ENCODE data around the gene NFATC4. TPM values are rescaled to one million over a fixed set of nuclear protein-coding genes. Genes with fewer than 3 reads are reported as not detected.

The NFATC4 gene
- total RNA-seq, 1 experiment from 2014 or later, result 60.7 TPM

DNA sequence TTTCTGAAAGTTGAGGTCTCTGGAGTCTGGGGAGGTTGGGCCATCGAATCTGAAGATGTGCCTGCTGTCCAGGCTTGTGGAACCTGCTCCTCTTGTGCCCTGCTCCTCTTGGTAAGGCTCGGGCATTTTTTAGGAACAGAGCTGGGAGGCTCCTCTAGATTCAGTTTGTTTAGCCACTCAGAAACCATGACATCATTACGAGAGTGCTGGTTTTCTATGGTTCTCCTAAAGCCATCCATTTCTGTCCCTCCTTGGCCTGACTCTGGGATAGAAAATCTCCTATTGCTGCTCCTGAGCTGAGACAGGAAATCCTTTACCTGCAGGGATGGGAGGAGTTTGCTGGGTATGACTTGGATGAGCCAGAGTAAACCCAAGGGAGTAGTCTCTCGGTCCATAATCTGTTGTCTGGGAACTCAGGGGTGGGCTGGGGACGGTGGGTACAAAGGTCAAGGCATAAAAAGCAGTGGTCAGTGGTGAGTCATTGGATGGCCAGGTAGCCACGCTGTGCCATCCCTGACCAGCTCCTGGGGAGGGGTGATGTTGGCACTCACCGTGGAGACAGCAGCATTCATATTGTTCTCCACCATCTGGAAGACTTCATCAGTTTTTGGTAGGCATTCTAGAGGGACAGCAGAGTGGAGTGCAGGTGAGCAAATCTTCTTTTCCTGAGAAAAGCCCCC is 30.7 kb upstream of the NFATC4 start:
- TF ChIP-seq ZNF219 (CRISPR knock-in tag; IDR thresholded peaks at IDR 0.05; ENCODE audit: borderline replicate concordance), result no peak
- TF ChIP-seq TCF7 (CRISPR knock-in tag; IDR thresholded peaks at IDR 0.05; ENCODE audit: low read depth), result no peak
- TF ChIP-seq, protein P1, sequence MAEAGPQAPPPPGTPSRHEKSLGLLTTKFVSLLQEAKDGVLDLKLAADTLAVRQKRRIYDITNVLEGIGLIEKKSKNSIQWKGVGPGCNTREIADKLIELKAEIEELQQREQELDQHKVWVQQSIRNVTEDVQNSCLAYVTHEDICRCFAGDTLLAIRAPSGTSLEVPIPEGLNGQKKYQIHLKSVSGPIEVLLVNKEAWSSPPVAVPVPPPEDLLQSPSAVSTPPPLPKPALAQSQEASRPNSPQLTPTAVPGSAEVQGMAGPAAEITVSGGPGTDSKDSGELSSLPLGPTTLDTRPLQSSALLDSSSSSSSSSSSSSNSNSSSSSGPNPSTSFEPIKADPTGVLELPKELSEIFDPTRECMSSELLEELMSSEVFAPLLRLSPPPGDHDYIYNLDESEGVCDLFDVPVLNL (CRISPR knock-in tag; IDR thresholded peaks at IDR 0.05; ENCODE audit: borderline replicate concordance, low read depth), result no peak
- TF ChIP-seq HMGXB4 (CRISPR knock-in tag; IDR thresholded peaks at IDR 0.05), result no peak
- TF ChIP-seq, protein P2, sequence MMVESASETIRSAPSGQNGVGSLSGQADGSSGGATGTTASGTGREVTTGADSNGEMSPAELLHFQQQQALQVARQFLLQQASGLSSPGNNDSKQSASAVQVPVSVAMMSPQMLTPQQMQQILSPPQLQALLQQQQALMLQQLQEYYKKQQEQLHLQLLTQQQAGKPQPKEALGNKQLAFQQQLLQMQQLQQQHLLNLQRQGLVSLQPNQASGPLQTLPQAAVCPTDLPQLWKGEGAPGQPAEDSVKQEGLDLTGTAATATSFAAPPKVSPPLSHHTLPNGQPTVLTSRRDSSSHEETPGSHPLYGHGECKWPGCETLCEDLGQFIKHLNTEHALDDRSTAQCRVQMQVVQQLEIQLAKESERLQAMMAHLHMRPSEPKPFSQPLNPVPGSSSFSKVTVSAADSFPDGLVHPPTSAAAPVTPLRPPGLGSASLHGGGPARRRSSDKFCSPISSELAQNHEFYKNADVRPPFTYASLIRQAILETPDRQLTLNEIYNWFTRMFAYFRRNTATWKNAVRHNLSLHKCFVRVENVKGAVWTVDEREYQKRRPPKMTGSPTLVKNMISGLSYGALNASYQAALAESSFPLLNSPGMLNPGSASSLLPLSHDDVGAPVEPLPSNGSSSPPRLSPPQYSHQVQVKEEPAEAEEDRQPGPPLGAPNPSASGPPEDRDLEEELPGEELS (CRISPR knock-in tag; IDR thresholded peaks at IDR 0.05), result no peak
- no peak for TF ChIP-seq MXD4 (CRISPR knock-in tag; IDR thresholded peaks at IDR 0.05; ENCODE audit: borderline replicate concordance)
- no peak for TF ChIP-seq OVOL2 (CRISPR knock-in tag; IDR thresholded peaks at IDR 0.05; ENCODE audit: borderline replicate concordance)
- TF ChIP-seq ELF4 (CRISPR knock-in tag; IDR thresholded peaks at IDR 0.05; ENCODE audit: low read depth), result no peak
- no peak for TF ChIP-seq ZNF416 (CRISPR knock-in tag; IDR thresholded peaks at IDR 0.05)
- H3K4me1 Mint-ChIP-seq, result peaks cover 23% of the 10 kb centered on the region
- peaks cover 100% of the 10 kb centered on the region for H3K27me3 Mint-ChIP-seq (ENCODE audit: low read depth)
- no peak for DNase-seq (ENCODE audit: low spot score)
- no peaks in the 10 kb centered on the region for H3K9me3 Mint-ChIP-seq
- H3K36me3 Mint-ChIP-seq, result no peaks in the 10 kb centered on the region
- no peak for ATAC-seq
- H3K27ac Mint-ChIP-seq, result no peak overlapping the region
- ChIA-PET CTCF (interaction anchor here (0.8 to 17.1 kb wide), 5 partner anchors 11 to 99 kb away, joined by 3 to 518 read pairs (median 4); partner anchors contain the start of genes CBLN3, CIDEB and KHNYN), POLR2A (interaction anchor here (0.6 kb wide), 1 partner anchor 23 kb away, joined by 3 read pairs; no protein-coding TSS in a partner anchor)
- no peak overlapping the region for H3K4me3 Mint-ChIP-seq

DNA sequence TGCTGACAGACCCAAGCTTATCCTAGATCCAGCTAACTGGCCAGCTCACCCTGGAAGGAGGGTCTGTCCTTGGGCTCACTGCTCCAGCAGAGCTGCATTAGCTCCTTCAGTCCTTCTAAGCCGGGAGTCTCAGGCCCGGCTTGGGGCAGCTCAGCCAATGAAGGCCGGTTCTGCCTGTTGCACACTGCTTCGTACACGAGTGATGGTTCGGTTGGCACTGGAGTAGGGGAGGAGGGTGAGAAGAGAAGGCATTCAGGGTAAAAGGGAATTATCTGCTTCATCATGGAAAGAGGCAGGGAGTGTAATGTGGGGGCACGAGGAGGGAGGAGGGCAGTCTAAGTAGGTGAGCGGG is 30.2 kb upstream of the NFATC4 start:
- TF ChIP-seq MLX (CRISPR knock-in tag; IDR thresholded peaks at IDR 0.05), result no peak
- TF ChIP-seq ZBTB21 (CRISPR knock-in tag; IDR thresholded peaks at IDR 0.05; ENCODE audit: borderline replicate concordance), result no peak
- no peak for TF ChIP-seq ZNF232 (CRISPR knock-in tag; IDR thresholded peaks at IDR 0.05)
- TF ChIP-seq HMGA2 (CRISPR knock-in tag; IDR thresholded peaks at IDR 0.05), result no peak
- TF ChIP-seq SMAD3 (CRISPR knock-in tag; IDR thresholded peaks at IDR 0.05; ENCODE audit: borderline replicate concordance), result no peak
- TF ChIP-seq ZNF317 (CRISPR knock-in tag; IDR thresholded peaks at IDR 0.05; ENCODE audit: borderline replicate concordance, low read depth), result no peak
- TF ChIP-seq ZNF138 (CRISPR knock-in tag; conservative IDR thresholded peaks at IDR 0.05), result no peak
- no peak for TF ChIP-seq PREB (CRISPR knock-in tag; IDR thresholded peaks at IDR 0.05; ENCODE audit: borderline replicate concordance)
- TF ChIP-seq, protein P3, sequence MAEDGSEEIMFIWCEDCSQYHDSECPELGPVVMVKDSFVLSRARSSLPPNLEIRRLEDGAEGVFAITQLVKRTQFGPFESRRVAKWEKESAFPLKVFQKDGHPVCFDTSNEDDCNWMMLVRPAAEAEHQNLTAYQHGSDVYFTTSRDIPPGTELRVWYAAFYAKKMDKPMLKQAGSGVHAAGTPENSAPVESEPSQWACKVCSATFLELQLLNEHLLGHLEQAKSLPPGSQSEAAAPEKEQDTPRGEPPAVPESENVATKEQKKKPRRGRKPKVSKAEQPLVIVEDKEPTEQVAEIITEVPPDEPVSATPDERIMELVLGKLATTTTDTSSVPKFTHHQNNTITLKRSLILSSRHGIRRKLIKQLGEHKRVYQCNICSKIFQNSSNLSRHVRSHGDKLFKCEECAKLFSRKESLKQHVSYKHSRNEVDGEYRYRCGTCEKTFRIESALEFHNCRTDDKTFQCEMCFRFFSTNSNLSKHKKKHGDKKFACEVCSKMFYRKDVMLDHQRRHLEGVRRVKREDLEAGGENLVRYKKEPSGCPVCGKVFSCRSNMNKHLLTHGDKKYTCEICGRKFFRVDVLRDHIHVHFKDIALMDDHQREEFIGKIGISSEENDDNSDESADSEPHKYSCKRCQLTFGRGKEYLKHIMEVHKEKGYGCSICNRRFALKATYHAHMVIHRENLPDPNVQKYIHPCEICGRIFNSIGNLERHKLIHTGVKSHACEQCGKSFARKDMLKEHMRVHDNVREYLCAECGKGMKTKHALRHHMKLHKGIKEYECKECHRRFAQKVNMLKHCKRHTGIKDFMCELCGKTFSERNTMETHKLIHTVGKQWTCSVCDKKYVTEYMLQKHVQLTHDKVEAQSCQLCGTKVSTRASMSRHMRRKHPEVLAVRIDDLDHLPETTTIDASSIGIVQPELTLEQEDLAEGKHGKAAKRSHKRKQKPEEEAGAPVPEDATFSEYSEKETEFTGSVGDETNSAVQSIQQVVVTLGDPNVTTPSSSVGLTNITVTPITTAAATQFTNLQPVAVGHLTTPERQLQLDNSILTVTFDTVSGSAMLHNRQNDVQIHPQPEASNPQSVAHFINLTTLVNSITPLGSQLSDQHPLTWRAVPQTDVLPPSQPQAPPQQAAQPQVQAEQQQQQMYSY (CRISPR knock-in tag; IDR thresholded peaks at IDR 0.05), result no peak
- peaks cover 100% of the 10 kb centered on the region for H3K27me3 Mint-ChIP-seq (ENCODE audit: low read depth)
- ChIA-PET POLR2A (no interaction called here), CTCF (interaction anchor here (0.8 to 17.1 kb wide), 2 partner anchors 29 to 90 kb away, joined by 3 to 518 read pairs; partner anchors contain the start of genes CBLN3 and KHNYN)
- H3K4me1 Mint-ChIP-seq, result peaks cover 19% of the 10 kb centered on the region
- H3K9me3 Mint-ChIP-seq, result no peaks in the 10 kb centered on the region
- ATAC-seq (no peak), DNase-seq (ENCODE audit: low spot score) (no peak)
- H3K36me3 Mint-ChIP-seq, result no peaks in the 10 kb centered on the region
- H3K4me3 Mint-ChIP-seq, result no peak overlapping the region
- no peak overlapping the region for H3K27ac Mint-ChIP-seq
